HG02840 (cell line): ENCODE results near the gene SIM2.

Experiments
- ATAC-seq: cut with Tn5 transposase; IDR thresholded peaks from one replicate; pipeline ENCODE4 v1.9.1; 2021; ENCODE audit warnings: mild to moderate bottlenecking, moderate library complexity, moderate number of reproducible peaks; ENCODE audit not compliant: unreplicated experiment, low FRiP score

The SIM2 gene

GRCh38 chr21:36709868-36710728 is 11.2 kb downstream of the SIM2 start:
- ATAC-seq = no peak

GRCh38 chr21:36710729-36711048 is 11.8 kb downstream of the SIM2 start:
- no peak for ATAC-seq

- no peak for ATAC-seq
Measured at GRCh38 chr21:36713746-36714145, 14.8 kb downstream of the SIM2 start.

DNA sequence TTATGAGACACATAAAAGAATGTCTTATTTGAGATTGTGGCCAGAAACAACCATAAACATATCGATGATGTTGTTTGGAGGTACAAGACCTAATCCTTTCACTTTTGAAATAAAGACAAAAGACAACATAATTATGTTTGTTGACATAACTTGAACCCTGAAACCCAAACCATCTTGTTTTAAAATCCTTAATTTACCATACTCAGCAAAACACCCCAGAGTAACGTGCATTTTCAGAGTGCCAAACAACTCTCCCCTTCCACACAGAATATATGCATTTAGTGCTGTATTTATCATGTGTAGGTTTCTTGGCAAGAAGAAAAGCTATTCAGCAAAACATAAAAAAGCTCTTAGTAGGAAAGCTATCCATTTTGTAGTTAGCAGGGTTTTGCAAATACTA is 17.5 kb downstream of the SIM2 start:
- no peak for ATAC-seq

DNA sequence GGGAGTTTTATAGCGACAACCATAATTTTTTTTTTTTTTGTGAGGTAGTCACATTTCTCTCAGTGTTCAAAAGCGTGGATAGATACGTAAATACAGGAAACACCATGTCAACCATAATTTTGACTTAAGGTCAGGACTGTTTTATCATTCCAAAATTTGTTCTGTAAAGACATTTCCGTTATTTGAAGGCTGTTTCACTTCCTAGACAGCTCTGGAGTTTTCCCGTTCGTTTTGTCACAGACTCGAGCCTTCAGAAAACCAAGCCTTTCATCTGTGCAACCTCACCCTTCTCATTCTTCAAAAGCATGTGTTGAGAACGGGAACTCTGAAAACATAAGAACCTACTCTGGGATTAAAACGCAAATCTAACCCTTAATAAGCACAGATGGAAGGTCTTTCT is 17.9 kb downstream of the SIM2 start:
- no peak for ATAC-seq

DNA sequence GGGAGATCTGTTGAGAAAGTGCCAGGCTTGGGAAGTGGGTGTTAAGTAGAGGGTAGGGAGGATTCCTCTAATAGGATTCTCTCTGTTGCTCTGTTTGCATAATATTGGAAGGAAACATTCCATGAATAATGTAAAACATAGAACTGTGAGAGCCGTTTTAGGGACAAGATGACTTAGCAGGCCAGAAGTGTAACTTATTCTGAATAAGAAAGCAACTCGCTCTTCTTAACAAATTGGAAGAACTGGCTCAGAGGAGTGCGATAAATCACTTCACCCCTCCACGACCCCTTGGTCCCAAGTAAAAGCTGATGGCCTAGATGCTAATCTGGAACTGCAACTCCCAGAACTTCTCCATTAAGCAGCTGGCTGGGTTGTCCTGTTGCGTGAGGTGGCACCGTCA is 19.1 kb downstream of the SIM2 start:
- no peak for ATAC-seq

GRCh38 chr21:36718951-36719501 is 20.1 kb downstream of the SIM2 start:
- no peak for ATAC-seq

DNA sequence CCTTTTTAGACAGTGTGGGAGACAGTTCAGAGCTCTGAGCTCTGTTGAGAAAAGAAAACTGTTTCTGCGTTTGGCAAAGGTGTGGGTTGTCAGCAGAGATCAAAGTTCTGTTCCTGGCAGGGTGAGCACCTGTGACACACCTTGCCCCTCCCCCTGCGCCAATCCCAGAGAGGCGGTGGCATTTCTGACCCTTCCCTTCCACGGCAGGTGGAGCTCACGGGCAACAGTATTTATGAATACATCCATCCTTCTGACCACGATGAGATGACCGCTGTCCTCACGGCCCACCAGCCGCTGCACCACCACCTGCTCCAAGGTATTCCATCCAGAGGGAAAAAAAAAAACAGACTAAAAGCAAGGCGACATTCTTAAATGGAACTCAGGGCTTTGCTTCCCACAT is 20.7 kb downstream of the SIM2 start:
- ATAC-seq = no peak

DNA sequence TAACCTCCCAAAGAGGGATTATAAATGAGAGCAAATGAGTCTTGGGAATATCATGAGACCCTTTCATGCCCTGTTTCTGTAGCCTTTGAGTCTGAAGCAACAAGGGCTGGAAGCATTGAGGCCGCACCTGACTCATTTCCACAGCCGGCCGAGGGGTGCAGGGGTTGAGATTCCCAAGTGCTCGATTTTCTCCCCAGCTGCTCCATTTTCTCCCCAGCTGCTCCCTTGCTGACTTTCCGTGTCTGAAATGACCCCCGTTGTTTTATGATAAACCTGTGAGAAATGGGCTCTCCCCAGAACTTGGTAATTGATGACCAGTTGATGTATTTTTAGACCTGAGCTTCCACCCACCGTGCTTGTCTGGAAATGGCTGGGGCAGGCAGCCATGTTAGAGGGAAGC is 22.9 kb downstream of the SIM2 start:
- ATAC-seq = no peak

- no peak for ATAC-seq
Measured at GRCh38 chr21:36722370-36723368, 23.8 kb downstream of the SIM2 start.

GRCh38 chr21:36723371-36723881 is 24.5 kb downstream of the SIM2 start:
- no peak for ATAC-seq

DNA sequence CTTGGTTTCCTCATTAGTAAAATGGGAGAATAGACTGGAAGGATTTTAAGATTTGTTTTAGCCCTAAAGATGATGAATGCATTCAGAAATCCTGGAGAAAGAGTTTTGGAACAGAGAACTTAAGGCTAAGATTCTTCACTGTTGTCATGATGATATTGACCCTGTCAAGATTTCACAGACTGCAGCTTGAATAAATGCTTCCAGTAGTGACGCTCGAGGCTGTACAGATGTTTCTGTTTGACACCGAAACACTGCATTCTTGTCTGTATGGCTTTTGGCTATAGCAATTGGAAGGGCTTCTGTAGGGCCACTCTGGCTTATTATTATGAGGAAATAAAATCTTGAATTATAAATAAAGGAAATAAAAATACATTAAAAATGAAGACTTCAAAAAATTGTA is 25.7 kb downstream of the SIM2 start:
- no peak for ATAC-seq

GRCh38 chr21:36725793-36726386 is 27.0 kb downstream of the SIM2 start:
- no peak for ATAC-seq

- ATAC-seq = no peak
Measured at GRCh38 chr21:36727866-36728265, 29.0 kb downstream of the SIM2 start.

GRCh38 chr21:36728371-36729111 is 29.6 kb downstream of the SIM2 start:
- ATAC-seq = no peak

- no peak for ATAC-seq
Measured at GRCh38 chr21:36729310-36729970, 30.5 kb downstream of the SIM2 start.

DNA sequence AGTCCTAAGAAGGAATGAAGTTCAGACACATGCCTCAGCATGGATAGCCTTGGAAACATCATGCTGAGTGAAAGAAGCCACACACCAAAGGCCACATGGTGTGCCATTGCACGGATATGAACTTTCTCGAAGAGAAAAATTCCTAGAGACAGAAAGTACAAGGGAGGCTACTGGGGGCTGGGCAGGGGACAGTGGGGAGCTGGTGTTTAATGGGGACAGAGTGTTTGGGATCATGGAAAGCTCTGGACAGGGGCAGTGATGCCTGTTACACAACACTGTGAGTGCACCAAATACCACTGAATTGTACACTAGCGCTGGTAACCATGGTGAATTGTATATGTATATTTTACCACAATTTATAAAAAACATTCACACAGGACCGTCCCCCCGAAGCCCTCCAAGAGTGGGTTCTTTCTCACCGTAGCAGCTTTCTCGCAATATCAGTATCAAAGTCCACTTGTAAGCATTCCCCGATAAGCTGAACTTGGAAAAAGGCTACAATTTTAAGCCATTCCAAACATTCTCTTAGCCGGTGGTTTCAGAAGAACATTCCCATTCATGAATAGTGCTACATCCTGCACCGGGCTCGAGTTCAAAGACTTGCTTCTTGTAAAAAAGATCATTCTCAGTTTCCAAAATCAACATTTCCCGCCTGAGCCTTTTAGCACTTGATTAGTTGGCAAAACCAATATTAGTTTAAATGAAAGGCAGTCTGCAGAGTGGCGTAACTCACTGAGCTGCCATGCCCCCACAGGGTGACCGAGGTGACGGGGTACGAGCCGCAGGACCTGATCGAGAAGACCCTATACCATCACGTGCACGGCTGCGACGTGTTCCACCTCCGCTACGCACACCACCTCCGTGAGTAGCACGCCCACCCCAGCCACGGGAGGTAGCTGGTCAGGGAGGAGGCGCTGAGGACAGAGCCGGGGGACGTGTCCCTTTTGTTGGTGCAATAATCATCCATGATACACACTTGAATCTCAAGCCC is 31.7 kb downstream of the SIM2 start:
- no peak for ATAC-seq

DNA sequence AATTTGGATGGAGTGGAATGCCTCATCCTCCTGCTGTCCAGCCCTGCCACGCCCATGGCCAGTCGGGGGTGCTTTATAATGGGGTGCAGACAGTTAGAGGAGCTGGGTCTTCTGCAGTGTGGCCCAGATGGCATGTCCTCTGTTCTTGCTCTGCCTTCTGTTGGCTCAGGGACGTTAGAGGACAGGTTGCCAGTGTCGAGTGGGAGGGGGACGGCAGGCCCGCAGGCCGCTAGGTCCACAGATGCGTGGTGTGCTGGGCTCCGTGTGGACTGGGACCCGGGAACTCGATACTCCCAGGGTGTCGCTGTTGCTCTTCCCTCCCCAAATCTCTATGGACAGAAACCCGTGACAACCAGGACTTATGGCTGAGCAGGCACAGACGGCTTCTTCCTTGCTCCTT is 33.3 kb downstream of the SIM2 start:
- no peak for ATAC-seq
